ENCODE results near the gene RCAN3.
"Not testable (repeated sequence)": the region's sequence is repeated elsewhere in the genome, so short reads cannot be mapped to it uniquely, and the experiment has no call there.

Gene RCAN3

GRCh38 chr1:24541711-24542346 lies 39.2 kb downstream of the RCAN3 start:
- TF ChIP-seq ZFX (IDR thresholded peaks at IDR 0.05; ENCODE audit: borderline replicate concordance), result no peak
- TF ChIP-seq, protein P1, sequence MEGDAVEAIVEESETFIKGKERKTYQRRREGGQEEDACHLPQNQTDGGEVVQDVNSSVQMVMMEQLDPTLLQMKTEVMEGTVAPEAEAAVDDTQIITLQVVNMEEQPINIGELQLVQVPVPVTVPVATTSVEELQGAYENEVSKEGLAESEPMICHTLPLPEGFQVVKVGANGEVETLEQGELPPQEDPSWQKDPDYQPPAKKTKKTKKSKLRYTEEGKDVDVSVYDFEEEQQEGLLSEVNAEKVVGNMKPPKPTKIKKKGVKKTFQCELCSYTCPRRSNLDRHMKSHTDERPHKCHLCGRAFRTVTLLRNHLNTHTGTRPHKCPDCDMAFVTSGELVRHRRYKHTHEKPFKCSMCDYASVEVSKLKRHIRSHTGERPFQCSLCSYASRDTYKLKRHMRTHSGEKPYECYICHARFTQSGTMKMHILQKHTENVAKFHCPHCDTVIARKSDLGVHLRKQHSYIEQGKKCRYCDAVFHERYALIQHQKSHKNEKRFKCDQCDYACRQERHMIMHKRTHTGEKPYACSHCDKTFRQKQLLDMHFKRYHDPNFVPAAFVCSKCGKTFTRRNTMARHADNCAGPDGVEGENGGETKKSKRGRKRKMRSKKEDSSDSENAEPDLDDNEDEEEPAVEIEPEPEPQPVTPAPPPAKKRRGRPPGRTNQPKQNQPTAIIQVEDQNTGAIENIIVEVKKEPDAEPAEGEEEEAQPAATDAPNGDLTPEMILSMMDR (IDR thresholded peaks at IDR 0.05), result peak; percentile 83
- H3K27ac ChIP-seq, result no peak overlapping the region

GRCh38 chr1:24544239-24544638 lies 41.6 kb downstream of the RCAN3 start:
- no peak overlapping the region for H3K27ac ChIP-seq
- TF ChIP-seq, protein P1 (IDR thresholded peaks at IDR 0.05), result no peak
- no peak for TF ChIP-seq ZFX (IDR thresholded peaks at IDR 0.05; ENCODE audit: borderline replicate concordance)

GRCh38 chr1:24545662-24546061 lies 43.0 kb downstream of the RCAN3 start:
- TF ChIP-seq, protein P1 (IDR thresholded peaks at IDR 0.05), result no peak
- no peak for TF ChIP-seq ZFX (IDR thresholded peaks at IDR 0.05; ENCODE audit: borderline replicate concordance)
- H3K27ac ChIP-seq, result no peak overlapping the region

- H3K27ac ChIP-seq, result no peak overlapping the region
- no peak for TF ChIP-seq ZFX (IDR thresholded peaks at IDR 0.05; ENCODE audit: borderline replicate concordance)
- TF ChIP-seq, protein P1 (IDR thresholded peaks at IDR 0.05), result no peak
Measured at GRCh38 chr1:24547195-24547594, 44.6 kb downstream of the RCAN3 start.

DNA sequence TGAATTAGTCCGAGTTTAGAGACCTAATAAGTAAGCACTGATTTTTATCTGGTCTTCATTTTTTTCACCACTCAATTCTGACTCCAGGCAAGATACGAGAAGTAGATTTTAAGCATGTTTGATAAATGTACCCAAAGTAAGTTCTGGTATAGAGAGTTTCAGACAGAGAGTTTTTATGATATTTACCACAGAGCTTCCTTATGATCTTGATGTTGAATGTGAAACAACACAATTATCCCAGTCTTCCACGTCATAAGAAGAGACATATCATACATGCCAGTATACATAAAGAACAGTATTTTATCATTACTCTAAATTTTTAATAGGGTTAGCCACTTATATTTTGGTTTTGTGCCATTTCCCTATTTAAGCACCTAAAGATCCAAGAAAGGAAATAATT lies 45.4 kb downstream of the RCAN3 start:
- H3K27ac ChIP-seq, result no peak overlapping the region
- TF ChIP-seq, protein P1 (IDR thresholded peaks at IDR 0.05), result no peak
- TF ChIP-seq ZFX (IDR thresholded peaks at IDR 0.05; ENCODE audit: borderline replicate concordance), result no peak

- not testable (repeated sequence) for H3K27ac ChIP-seq
Measured at GRCh38 chr1:24549210-24549609, 46.6 kb downstream of the RCAN3 start.

DNA sequence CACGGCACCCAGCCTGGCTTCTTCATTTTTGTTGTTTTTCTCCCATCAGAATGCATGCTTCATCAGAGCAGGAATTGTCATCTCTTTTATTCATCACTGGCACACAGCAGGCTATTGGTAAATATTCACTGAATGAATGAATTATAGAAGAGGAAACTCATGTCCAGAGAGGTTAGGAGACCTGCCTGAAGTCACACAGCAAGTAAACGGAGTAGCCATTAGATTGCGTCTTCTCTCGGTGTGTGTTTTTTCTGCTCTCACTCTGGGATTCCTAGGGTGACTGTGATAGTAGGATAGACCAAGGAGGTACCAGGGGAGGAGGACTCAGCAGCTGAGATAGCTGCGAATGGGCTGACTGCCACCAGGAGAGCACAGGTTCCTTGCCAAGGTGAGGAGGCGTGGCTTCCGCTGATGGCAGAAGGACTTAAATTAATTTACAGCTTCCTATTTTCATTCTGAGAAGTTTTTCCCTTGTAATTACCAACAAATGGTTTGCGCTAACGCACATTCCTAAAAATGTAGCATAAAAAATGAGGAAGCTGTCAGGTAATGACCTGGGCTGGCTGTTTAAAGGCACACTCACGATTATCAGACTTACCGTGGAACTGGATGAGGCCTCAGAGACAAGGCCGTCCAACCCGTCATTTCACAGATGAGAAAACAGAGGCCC lies 48.8 kb downstream of the RCAN3 start:
- H3K27ac ChIP-seq, result no peak overlapping the region
- TF ChIP-seq, protein P1 (IDR thresholded peaks at IDR 0.05), result no peak
- no peak for TF ChIP-seq ZFX (IDR thresholded peaks at IDR 0.05; ENCODE audit: borderline replicate concordance)

Data from 22Rv1 (cell line).